T-cell (primary cell): ENCODE data around the gene SLAMF7. TPM values are rescaled to one million over a fixed set of nuclear protein-coding genes. Genes with fewer than 3 reads are reported as not detected.

Source experiments
- ATAC-seq, 4 experiments: fragments of 200-7000 bp in 3 of 4; fragments of 150-1000 bp in 1 of 4; cut with Tn5 transposase; replicated peaks in 1 of 4; 1 replicate in 3 of 4; 2 replicates in 1 of 4; pipeline ENCODE4 v1.10.0; 2021; ENCODE audit warnings: moderate library complexity in 3 of 4, mild to moderate bottlenecking in 2 of 4, moderate number of reproducible peaks in 1 of 4
- CTCF ChIA-PET, 2 donors: fragments of 300-600 bp; sonication (Branson Sonifier 250); formaldehyde crosslinking; loops; one replicate each; lab custom pipeline; 2022; ENCODE audit warnings: antibody characterized with exemption in 2 of 2; lab: Charles Lee
- POLR2A ChIA-PET, 2 donors: fragments of 300-600 bp; sonication (Branson Sonifier 250); formaldehyde crosslinking; loops; one replicate each; lab custom pipeline; 2022; ENCODE audit warnings: antibody characterized with exemption in 2 of 2; lab: Charles Lee
- DNase-seq, 35 experiments: peaks; one replicate each; pipeline versions ENCODE4 v3.0.0 to v3.0.0-alpha.2; 2013 to 2023
- H3K27ac ChIP-seq: one replicate; pipeline ENCODE4 v1.5.1; 2013; ENCODE audit warnings: low read length
- H3K27me3 ChIP-seq, 2 experiments: replicated peaks in 1 of 2; 1 replicate in 1 of 2; 2 replicates in 1 of 2; pipeline versions ENCODE4 v1.6.1 to v1.7.0; 2013; ENCODE audit warnings: low read length in 1 of 2, mixed read lengths in 1 of 2; ENCODE audit not compliant: control insufficient read depth in 2 of 2, insufficient read depth in 2 of 2; ENCODE audit errors: extremely low read depth in 1 of 2
- H3K36me3 ChIP-seq, 2 donors: 1 replicate in 1 of 2; 2 replicates in 1 of 2; pipeline versions ENCODE4 v1.6.1 to v1.7.0; 2013; ENCODE audit warnings: low read length in 1 of 2; ENCODE audit not compliant: control insufficient read depth in 2 of 2, insufficient read depth in 1 of 2; ENCODE audit errors: extremely low read depth in 1 of 2
- H3K4me1 ChIP-seq, 2 experiments: 1 replicate in 1 of 2; 2 replicates in 1 of 2; pipeline versions ENCODE4 v1.6.1 to v1.7.0; 2013; ENCODE audit warnings: low read length in 2 of 2, mixed read lengths in 1 of 2; ENCODE audit not compliant: insufficient read depth in 2 of 2, control insufficient read depth in 1 of 2; ENCODE audit errors: extremely low read depth in 1 of 2
- H3K4me3 ChIP-seq, 2 donors: 1 replicate in 1 of 2; 2 replicates in 1 of 2; pipeline versions ENCODE4 v1.5.1 to v1.7.0; 2013; ENCODE audit warnings: mild to moderate bottlenecking in 2 of 2, low read length in 1 of 2, moderate library complexity in 1 of 2; ENCODE audit not compliant: control insufficient read depth in 1 of 2; ENCODE audit errors: extremely low read depth in 1 of 2
- H3K9me3 ChIP-seq: 2 replicates; pipeline ENCODE4 v1.7.0; 2013
- H3K27ac Mint-ChIP-seq, 2 donors: one replicate each; pipeline ENCODE4 v1.8.0; 2020 to 2021; ENCODE audit warnings: mild to moderate bottlenecking in 2 of 2, mixed read lengths in 2 of 2
- H3K27me3 Mint-ChIP-seq, 2 donors: one replicate each; pipeline ENCODE4 v1.8.0; 2021 to 2022; ENCODE audit warnings: mixed read lengths in 2 of 2
- H3K36me3 Mint-ChIP-seq: one replicate; pipeline ENCODE4 v1.8.0; 2021; ENCODE audit warnings: mixed read lengths
- H3K4me1 Mint-ChIP-seq, 3 donors: one replicate each; pipeline ENCODE4 v1.8.0; 2020 to 2022; ENCODE audit warnings: mixed read lengths in 3 of 3, mild to moderate bottlenecking in 1 of 3
- H3K4me3 Mint-ChIP-seq, 3 donors: one replicate each; pipeline ENCODE4 v1.8.0; 2020 to 2022; ENCODE audit warnings: mild to moderate bottlenecking in 3 of 3, mixed read lengths in 3 of 3, moderate library complexity in 3 of 3
- H3K9me3 Mint-ChIP-seq, 3 donors: one replicate each; pipeline ENCODE4 v1.8.0; 2020 to 2022; ENCODE audit warnings: mixed read lengths in 3 of 3
- WGBS: methylation state at CpG from one replicate; pipeline ENCODE4 v1.1.5; 2013; ENCODE audit warnings: missing lambda C conversion rate; ENCODE audit not compliant: insufficient coverage; 5-methylcytosine and 5-hydroxymethylcytosine counted together
- total RNA-seq, 35 experiments: library from RNA in 6 of 35; stranded (reverse) in 6 of 35; fragments of 120-200 nt in 1 of 35; gene quantifications; one replicate each; pipeline versions ENCODE4 v1.2.1 to v1.2.4 and lab custom pipeline; 2013 to 2026

Gene SLAMF7
- total RNA-seq, 5 donors from 2014 or later (not counting 1 experiment from before 2014, with no cell fraction given) = 9.5 to 32.0 (median 25.5) TPM

DNA sequence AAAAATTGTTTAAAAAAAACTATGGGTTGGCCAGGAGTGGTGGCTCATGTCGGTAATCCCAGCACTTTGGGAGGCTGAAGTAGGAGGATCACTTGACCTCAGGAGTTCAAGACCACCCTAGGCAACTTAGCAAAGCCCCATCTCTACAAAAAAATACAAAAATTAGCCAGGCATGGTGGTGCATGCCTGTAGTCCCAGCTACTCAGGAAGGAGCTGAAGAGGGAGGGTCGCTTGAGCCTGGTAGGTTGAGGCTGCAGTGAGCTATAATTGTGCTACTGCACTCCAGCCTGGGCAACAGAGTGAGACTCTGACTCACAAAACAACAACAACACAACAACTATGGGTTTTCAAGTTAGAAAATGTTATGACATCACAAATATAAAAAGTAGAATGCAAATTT, 16.4 kb downstream of the SLAMF7 start:
- H3K4me1 ChIP-seq = peaks cover 0 to 49% of the 10 kb centered on the region in 2 experiments
- H3K36me3 Mint-ChIP-seq = peaks cover 4% of the 10 kb centered on the region
- H3K36me3 ChIP-seq = peaks cover 0 to 3% of the 10 kb centered on the region in 2 donors
- POLR2A ChIA-PET = interaction anchor here in 1 of 2 donors (0.7 kb wide), 1 partner anchor 13 kb away, joined by 3 read pairs; no protein-coding TSS in a partner anchor
- no CpG with 5 or more reads among the region's 2 CpGs for WGBS
- no peak for DNase-seq
- H3K4me3 Mint-ChIP-seq = peak overlapping the region in 1 of 3 donors; percentile 21
- no peaks in the 10 kb centered on the region for H3K27me3 ChIP-seq
- no peak overlapping the region for H3K4me3 ChIP-seq
- H3K4me1 Mint-ChIP-seq = peaks cover 28 to 44% (median 38%) of the 10 kb centered on the region in 3 donors
- H3K9me3 Mint-ChIP-seq = no peaks in the 10 kb centered on the region
- no peaks in the 10 kb centered on the region for H3K9me3 ChIP-seq
- peaks cover 0 to 3% of the 10 kb centered on the region in 2 donors for H3K27me3 Mint-ChIP-seq
- no peak for ATAC-seq
- peak overlapping the region; percentile 76 for H3K27ac ChIP-seq
- CTCF ChIA-PET = interaction anchor here in 1 of 2 donors (0.7 to 2.4 kb wide), 5 partner anchors 10 to 104 kb away, joined by 3 to 20 read pairs (median 3); partner anchors contain the start of gene SLAMF7
- H3K27ac Mint-ChIP-seq = peak overlapping the region; percentile 74 to 83

DNA sequence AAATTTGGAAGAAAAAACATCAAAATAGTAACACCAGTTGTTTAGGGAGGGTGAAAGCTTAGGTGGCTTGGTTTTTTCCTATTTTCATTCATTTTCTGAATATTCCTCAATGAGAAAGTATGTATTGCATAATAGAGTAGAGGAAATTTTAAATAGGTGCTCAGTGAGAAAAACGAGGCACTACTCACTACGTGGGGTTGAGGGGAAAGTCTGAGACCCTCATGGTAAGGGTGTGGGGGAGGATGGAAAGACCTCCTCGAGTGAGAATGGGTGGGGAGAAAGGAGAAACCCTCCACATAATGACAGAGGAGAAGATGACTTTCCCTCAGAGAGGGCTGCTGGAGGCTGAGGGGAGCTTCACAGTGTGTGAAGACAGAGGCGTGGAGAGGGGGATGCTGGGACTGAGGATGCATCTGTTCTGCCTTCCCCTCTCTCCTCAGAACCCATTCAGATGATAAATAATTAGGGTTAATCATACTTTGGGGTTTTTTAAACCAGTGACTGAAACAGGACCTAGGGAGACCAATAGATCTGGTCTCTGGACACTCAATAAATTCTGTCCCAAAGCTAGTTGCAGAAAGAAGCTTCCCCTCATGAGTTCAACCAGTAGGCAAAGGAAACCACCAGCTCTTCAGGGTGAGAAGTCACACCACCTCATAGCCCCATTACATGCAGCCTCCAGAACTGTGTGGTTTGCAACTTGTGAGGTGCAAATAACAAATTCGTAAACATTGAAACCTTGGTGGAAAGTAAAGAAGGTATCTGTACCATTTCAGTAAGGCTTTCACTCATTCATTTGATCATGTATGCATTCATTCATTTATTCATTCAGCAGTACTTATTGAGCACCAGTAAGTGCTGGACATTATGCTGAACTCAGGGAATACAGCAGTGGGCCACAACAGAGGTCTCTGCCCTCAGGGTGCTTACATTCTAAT, 17.1 kb downstream of the SLAMF7 start:
- POLR2A ChIA-PET = interaction anchor here (0.6 to 0.7 kb wide), 2 partner anchors 13 to 825 kb away, joined by 3 read pairs; no protein-coding TSS in a partner anchor
- ATAC-seq (peak; percentile 50 to 79 (median 64)), DNase-seq (peak in 20 of 35 experiments; percentile 14 to 77 (median 33))
- peak overlapping the region; percentile 74 to 83 for H3K27ac Mint-ChIP-seq
- CTCF ChIA-PET = interaction anchor here (0.6 to 2.4 kb wide), 11 partner anchors 9 to 193 kb away, joined by 3 to 20 read pairs (median 3); partner anchors contain the start of gene SLAMF7 (in 1 of the 2)
- no peak overlapping the region for H3K4me3 ChIP-seq
- peaks cover 4% of the 10 kb centered on the region for H3K36me3 Mint-ChIP-seq
- no peaks in the 10 kb centered on the region for H3K36me3 ChIP-seq
- peaks cover 21 to 36% (median 31%) of the 10 kb centered on the region in 3 donors for H3K4me1 Mint-ChIP-seq
- WGBS = no CpG with 5 or more reads among the region's 5 CpGs
- H3K27ac ChIP-seq = peak overlapping the region; percentile 76
- H3K9me3 Mint-ChIP-seq = no peaks in the 10 kb centered on the region
- H3K4me3 Mint-ChIP-seq = peak overlapping the region in 1 of 3 donors; percentile 21
- H3K4me1 ChIP-seq = peaks cover 0 to 42% of the 10 kb centered on the region in 2 experiments
- no peaks in the 10 kb centered on the region for H3K9me3 ChIP-seq
- no peaks in the 10 kb centered on the region for H3K27me3 Mint-ChIP-seq
- H3K27me3 ChIP-seq = no peaks in the 10 kb centered on the region

DNA sequence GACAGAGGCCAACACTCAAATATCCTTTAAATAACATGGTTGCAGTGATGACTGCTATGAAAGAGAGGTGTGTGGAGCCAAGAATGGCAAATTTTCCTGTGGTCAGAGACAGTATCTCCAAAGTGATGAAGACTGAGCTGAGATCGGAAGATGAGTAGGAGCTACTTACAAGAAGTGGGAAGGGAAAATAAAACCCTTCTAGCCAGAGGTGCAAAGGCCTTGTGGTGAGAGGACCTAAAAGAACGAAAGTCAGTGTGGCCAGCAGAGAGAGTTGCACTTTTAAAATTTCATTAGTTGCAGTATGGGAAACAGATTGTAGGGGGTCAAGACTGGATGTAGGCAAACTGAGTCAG, 17.8 kb downstream of the SLAMF7 start:
- Mint-ChIP-seq H3K27me3 (no peaks in the 10 kb centered on the region), H3K4me3 (no peak overlapping the region), H3K27ac (peak overlapping the region; percentile 74 to 83), H3K36me3 (peaks cover 4% of the 10 kb centered on the region), H3K9me3 (no peaks in the 10 kb centered on the region), H3K4me1 (peaks cover 16 to 32% (median 26%) of the 10 kb centered on the region in 3 donors)
- no peak for DNase-seq
- Histone ChIP-seq H3K4me1 (peaks cover 0 to 38% of the 10 kb centered on the region in 2 experiments), H3K4me3 (no peak overlapping the region), H3K27ac (peak overlapping the region; percentile 76), H3K36me3 (no peaks in the 10 kb centered on the region), H3K9me3 (no peaks in the 10 kb centered on the region), H3K27me3 (no peaks in the 10 kb centered on the region)
- ChIA-PET POLR2A (no interaction called here), CTCF (interaction anchor here (0.6 to 2.4 kb wide), 6 partner anchors 10 to 192 kb away, joined by 3 to 20 read pairs (median 3); no protein-coding TSS in a partner anchor)
- ATAC-seq = peak in 1 of 4 experiments; percentile 16
- 50% methylated on average over 1 of the region's 2 CpGs for WGBS

DNA sequence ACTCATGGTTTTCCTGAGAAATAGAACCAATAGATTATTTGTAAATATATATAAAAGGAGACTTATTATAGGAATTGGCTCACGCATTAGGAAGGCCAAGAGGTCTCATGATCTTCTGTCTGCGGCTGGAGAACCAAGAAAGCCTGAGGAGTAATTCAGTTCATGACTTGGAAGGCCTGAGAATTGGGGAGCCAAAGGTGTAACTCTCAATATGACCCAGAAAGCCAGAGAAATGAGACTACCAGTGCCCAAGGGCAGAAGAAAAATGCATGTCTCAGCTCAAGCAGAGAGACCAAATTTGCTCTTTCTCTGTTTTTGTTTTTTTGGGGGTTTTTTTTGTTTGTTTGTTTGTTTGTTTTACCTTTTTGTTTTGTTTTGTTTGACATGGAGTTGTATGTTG, 19.5 kb downstream of the SLAMF7 start:
- CTCF ChIA-PET = interaction anchor here in 1 of 2 donors (0.7 kb wide), 1 partner anchor 11 kb away, joined by 3 read pairs; no protein-coding TSS in a partner anchor
- DNase-seq (no peak), ATAC-seq (no peak)
- Histone ChIP-seq H3K27me3 (no peaks in the 10 kb centered on the region), H3K9me3 (no peaks in the 10 kb centered on the region), H3K36me3 (no peaks in the 10 kb centered on the region), H3K27ac (peak overlapping the region; percentile 28), H3K4me3 (no peak overlapping the region), H3K4me1 (peaks cover 0 to 38% of the 10 kb centered on the region in 2 experiments)
- Mint-ChIP-seq H3K27ac (no peak overlapping the region), H3K27me3 (no peaks in the 10 kb centered on the region), H3K36me3 (no peaks in the 10 kb centered on the region), H3K4me1 (peaks cover 15 to 21% (median 16%) of the 10 kb centered on the region in 3 donors), H3K9me3 (no peaks in the 10 kb centered on the region), H3K4me3 (no peak overlapping the region)
- POLR2A ChIA-PET = interaction anchor here in 1 of 2 donors (0.7 kb wide), 1 partner anchor 144 kb away, joined by 7 read pairs; no protein-coding TSS in a partner anchor
- WGBS = 38% methylated on average over 1 of the region's 2 CpGs

DNA sequence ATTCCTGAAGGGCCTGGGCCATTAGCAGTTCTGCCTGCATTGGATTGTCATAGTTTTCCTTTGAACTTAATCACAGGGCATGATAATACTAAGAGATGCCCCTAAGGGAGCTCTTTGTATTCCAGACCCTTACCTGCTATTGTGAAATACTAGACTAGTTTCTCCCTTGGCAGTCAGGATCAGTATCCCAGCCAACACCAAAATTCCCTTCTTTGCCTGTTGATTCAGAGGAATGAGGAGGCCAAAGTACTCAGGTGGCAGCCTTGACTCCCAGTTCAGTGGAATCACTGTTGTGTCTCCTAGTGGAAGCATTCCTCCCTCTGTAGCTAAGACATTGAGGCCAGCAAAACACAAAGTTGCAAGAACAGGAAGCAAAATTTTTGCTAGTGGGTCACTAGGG, 20.7 kb downstream of the SLAMF7 start:
- Histone ChIP-seq H3K27me3 (no peaks in the 10 kb centered on the region), H3K4me3 (no peak overlapping the region), H3K4me1 (peaks cover 0 to 37% of the 10 kb centered on the region in 2 experiments), H3K27ac (no peak overlapping the region), H3K9me3 (no peaks in the 10 kb centered on the region), H3K36me3 (no peaks in the 10 kb centered on the region)
- no peak for DNase-seq
- Mint-ChIP-seq H3K36me3 (no peaks in the 10 kb centered on the region), H3K27me3 (no peaks in the 10 kb centered on the region), H3K4me1 (peaks cover 15 to 19% (median 16%) of the 10 kb centered on the region in 3 donors), H3K9me3 (no peaks in the 10 kb centered on the region), H3K4me3 (no peak overlapping the region), H3K27ac (peak overlapping the region in 1 of 2 donors; percentile 8)
- ATAC-seq = no peak
- POLR2A ChIA-PET = no interaction called here
- CTCF ChIA-PET = interaction anchor here (0.5 to 1.0 kb wide), 3 partner anchors 9 to 316 kb away, joined by 3 to 4 read pairs (median 4); no protein-coding TSS in a partner anchor

DNA sequence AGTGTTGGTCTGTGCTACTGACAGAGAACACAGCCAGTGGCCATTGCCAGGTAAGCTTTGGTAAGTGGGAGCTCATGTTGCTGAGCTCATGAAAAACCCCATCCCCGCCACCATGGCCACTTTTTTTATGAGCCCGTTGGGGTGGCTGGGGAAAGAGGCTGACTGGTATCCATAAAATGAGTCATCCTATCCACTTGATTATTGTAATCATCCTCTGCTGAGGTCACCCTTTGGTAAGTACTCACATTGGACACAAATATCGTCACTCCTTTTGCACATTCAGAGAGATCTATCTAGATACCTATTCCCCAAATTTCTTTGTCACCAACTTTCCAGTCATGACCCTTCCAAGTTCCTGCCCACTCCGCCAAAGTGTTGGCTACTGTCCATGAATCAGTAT, 22.0 kb downstream of the SLAMF7 start:
- Histone ChIP-seq H3K4me1 (peaks cover 0 to 24% of the 10 kb centered on the region in 2 experiments), H3K9me3 (no peaks in the 10 kb centered on the region), H3K4me3 (no peak overlapping the region), H3K27ac (no peak overlapping the region), H3K36me3 (no peaks in the 10 kb centered on the region), H3K27me3 (no peaks in the 10 kb centered on the region)
- Mint-ChIP-seq H3K4me3 (no peak overlapping the region), H3K9me3 (no peaks in the 10 kb centered on the region), H3K4me1 (peaks cover 10 to 12% (median 10%) of the 10 kb centered on the region in 3 donors), H3K36me3 (no peaks in the 10 kb centered on the region), H3K27me3 (no peaks in the 10 kb centered on the region), H3K27ac (no peak overlapping the region)
- no peak for ATAC-seq
- CTCF ChIA-PET = no interaction called here
- no peak for DNase-seq
- WGBS = no CpG with 5 or more reads among the region's 4 CpGs
- POLR2A ChIA-PET = no interaction called here
